H1 (cell line): Measurements from ENCODE around the gene SAMMSON. TPM values are rescaled to one million over a fixed set of nuclear protein-coding genes. Genes with fewer than 3 reads are reported as not detected.

Experiments used
- RBBP5 ChIP-seq: IDR thresholded peaks from 2 replicates; pipeline ENCODE4 v1.7.1; 2012; ENCODE audit warnings: low read depth, mild to moderate bottlenecking, inconsistent platforms, low read length, moderate library complexity, borderline replicate concordance
- YY1 ChIP-seq: IDR thresholded peaks from 2 replicates; pipeline ENCODE4 v1.6.1; 2011; ENCODE audit warnings: low read depth, mild to moderate bottlenecking, low read length
- polyA plus RNA-seq, 7 experiments: library from polyadenylated mRNA; depleted of rRNA in 3 of 7; stranded (reverse) in 5 of 7; unstranded in 2 of 7; fragments of >200 nt in 5 of 7; fragments of 200-250 nt in 2 of 7; gene quantifications; 1 replicate in 5 of 7; 2 replicates in 1 of 7; 4 replicates in 1 of 7; pipeline versions ENCODE4 v1.2.1 to v1.2.3, GENCODE V29; 2011 to 2013; ENCODE audit warnings: missing spikeins in 2 of 7, mixed read lengths in 2 of 7
- total RNA-seq: library from RNA; stranded (reverse); fragmentation: NEBNext Ultra II Directional; extraction: Animal tissue kit (Norgen Biotek cat#: 25700); gene quantifications from 2 replicates; pipeline ENCODE4 v1.2.1, GENCODE V29; 2021

Gene SAMMSON
- total and polyA plus RNA-seq, 2 of the 8 experiments (the other 6 are each of a cell fraction or from before 2014, with no cell fraction given), result not detected

DNA sequence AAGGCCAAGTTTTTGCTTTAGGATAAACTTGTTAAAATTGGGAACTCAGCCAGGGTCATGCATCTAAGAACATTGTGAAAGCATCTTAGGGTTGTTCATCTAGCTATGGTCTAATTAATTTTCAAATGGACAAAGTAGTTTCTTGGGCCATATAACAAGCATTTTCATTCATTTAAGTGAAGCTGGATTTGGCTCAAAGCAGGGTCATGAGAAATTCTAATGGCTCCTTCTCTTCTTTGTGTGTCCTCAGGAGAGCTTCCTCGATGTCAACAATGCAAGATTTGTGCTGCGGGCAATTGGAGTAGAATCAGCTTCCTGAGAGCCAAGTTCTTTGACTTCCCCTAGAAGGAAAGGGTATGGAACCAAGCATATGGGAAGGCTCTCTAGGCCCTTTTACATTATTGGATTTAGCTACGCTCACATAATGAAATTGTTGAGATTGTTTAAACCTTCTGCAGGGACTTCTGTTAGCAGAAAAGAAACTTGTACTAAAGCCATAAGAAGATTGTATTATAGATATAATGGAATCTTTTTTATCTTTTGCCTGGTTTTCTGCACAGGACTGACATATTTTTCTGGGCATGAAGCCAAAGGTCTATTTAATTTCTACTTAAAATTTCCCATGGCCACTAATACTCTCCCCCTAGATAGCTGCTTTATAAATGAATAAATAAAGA lies 1.8 kb upstream of the SAMMSON start (continued):
- TF ChIP-seq RBBP5 (no peak), YY1 (no peak)
